Stimulated activated CD4-positive, alpha-beta T cell treated with anti-CD3 and anti-CD28 coated beads, TNF-alpha, amount 100 ng/mL, for 24 hours (primary cell): ENCODE data around the gene JOSD2.
"Not testable (repeated sequence)": the region's sequence is repeated elsewhere in the genome, so short reads cannot be mapped to it uniquely, and the experiment has no call there.

Experiments
- DNase-seq, 3 experiments: peaks; one replicate each; pipeline ENCODE4 v3.0.0-alpha.2; 2020; ENCODE audit warnings: low read depth in 3 of 3

Gene JOSD2

GRCh38 chr19:50547385-50548190 lies 36.6 kb upstream of the JOSD2 start:
- DNase-seq = no peak

- DNase-seq = no peak
These were observed 35.7 kb upstream of the JOSD2 start for GRCh38 chr19:50546527-50547221.

DNA sequence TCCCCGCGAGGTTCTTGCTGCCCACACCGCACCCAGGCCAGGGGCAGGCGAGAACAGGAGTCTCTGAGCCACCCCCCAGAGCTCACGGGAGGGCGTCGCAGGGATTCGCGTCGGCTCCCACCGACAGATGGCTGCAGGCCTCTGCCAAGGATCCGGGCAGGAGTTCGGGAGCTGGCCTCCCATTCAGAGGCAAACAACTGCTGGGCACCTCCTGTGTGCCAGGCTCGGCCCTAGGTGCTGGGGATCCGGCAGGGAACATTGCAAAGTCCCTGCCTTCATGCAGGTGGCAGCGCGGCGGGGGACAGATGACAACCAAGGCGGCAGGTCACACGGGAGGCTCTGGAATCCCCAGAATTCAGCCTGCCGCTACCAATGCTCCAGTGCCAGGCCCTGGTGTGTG lies 32.0 kb upstream of the JOSD2 start:
- DNase-seq = no peak

DNA sequence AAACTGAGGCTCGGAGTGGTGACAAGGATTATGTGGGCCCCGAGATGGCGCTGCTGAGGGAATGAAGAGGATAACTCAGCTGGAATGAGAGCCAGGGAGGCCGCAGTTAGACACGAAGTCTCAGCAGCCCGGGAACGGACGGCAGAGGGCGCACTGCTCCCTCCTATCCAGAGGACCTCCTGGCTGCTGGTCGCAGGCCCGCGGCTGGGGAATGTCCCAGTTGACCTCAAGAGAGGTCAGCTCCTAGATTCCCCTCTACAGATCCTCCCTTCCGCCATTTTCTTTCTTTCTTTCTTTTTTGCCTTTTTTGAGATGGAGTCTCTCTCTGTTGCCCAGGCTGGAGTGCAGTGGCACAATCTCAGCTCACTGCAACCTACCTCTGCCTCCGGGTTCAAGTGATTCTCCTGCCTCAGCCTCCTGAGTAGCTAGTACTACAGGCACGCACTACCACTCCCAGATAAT lies 26.8 kb upstream of the JOSD2 start:
- peak; percentile 34 to 70 (median 40) for DNase-seq

GRCh38 chr19:50537306-50537685 lies 26.3 kb upstream of the JOSD2 start:
- DNase-seq = no peak

- no peak for DNase-seq
These were observed 25.8 kb upstream of the JOSD2 start for GRCh38 chr19:50536662-50537305.

GRCh38 chr19:50535672-50536187 lies 24.7 kb upstream of the JOSD2 start:
- DNase-seq = no peak

- DNase-seq = no peak
These were observed 23.5 kb upstream of the JOSD2 start for GRCh38 chr19:50534478-50534877.

DNA sequence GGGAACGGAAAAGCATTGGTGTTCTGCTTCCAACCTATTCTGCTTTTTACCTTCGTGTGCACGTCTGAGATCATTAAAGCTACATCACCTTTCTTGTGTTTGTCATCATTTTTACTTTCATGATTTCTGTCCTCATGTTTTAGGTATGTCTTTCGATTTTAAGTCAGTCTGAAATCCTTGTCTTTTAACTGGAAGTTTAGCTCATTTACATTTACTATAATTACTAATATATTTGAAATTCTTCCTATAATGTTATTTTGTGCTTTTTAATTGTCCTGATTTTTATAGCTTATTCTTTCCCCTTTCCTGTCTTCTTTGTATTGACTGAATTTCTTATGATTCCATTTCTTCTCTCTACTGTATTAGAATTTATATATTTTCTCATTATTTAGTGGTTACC lies 22.0 kb upstream of the JOSD2 start:
- no peak for DNase-seq

- no peak for DNase-seq
These were observed 20.2 kb upstream of the JOSD2 start for GRCh38 chr19:50531171-50531612.

DNA sequence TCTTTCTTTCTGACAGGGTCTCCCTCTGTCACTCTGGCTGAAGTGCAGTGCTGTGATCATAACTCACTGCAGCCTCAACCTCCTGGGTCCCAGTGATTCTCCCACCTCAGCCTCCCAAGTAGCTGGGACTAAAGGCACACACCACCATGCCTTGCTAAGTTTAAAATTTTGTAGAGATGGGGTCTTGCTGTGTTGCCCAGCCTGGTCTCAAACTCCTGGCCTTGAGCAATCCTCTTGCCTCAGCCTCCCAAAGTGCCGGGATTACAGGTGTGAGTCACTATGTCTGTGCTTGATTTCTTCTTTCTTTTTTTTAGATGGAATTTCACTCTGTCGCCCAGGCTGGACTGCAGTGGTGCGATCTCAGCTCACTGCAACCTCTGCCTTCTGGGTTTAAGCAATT lies 17.1 kb upstream of the JOSD2 start:
- DNase-seq = not testable (repeated sequence)

GRCh38 chr19:50522881-50523280 lies 11.9 kb upstream of the JOSD2 start:
- DNase-seq = no peak

DNA sequence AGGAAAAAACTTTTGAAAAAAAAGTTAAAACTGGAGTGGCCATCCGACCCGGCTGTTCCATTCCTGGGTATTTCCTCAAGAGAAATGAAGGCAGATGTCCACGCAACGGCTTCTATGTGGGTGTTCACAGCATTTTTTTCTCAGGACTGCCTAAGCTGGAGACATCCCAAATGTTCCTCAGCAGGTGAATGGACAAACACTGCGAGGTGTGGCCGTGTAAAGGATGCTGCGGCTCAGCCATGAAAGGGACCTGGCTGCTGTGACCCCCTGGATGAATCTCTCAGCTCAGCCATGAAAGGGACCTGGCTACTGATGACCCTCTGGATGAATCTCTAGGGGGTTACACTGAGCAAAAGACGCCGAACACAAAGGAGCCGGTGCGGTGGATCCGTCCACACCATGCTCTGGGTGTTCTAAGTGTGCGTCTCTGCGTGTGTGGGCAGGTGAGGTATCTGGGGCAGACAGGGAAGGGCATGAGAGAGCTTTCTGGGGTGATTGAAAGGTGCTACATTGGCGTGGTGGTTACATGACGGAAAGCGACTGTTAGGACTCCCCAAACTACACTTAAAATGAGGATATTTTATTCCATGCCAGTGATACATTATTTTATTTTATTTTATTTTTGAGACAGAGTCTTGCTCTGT lies 10.0 kb upstream of the JOSD2 start:
- DNase-seq = no peak

DNA sequence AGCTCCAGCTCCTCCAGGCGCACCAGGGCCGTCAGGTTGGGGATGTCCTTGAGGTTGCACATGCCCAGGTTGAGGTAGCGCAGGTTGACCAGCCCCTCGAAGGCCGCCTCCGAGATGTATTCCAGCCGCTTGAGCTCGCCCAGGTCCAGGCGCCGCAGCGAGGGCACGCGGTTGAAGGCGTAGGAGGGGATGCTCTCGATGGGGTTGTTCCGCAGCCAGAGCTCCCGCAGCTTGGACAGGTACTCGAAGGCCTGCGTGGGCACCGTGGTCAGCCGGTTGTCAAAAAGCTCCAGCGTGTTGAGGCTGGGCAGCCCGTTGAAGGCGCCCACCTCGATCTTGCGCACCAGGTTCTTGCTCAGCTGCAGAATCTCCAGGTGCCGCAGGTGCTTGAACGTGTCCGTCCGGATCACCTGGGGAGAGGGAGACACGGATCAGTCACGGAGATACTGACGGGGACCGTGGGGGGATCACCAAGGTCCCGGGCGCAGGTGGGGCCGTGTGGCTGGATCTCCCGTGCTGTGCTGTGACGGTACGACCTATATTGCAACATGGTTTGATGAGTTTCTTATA lies 8.1 kb upstream of the JOSD2 start:
- no peak for DNase-seq

GRCh38 chr19:50518091-50519005 lies 7.4 kb upstream of the JOSD2 start:
- DNase-seq = no peak

DNA sequence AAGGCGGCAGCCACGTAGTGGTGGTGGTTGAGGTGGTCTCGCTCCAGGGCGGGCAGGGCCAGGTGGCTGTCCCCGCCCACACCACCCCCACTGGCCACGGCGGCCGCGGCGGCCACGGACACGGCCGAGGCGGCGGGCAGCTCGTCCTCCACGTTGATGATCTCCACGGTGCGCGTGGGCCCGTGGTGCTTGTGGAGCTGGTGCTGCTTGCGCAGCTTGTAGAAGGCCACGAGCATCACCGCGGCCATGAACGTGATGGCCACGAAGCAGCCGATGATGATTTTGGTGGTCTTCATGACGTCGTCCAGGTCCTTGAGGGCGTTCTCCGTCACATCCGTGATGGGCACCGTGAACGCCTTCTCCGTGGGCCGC lies 6.7 kb upstream of the JOSD2 start:
- no peak for DNase-seq

- no peak for DNase-seq
These were observed 6.1 kb upstream of the JOSD2 start for GRCh38 chr19:50516964-50517703.

- no peak for DNase-seq
These were observed 5.5 kb upstream of the JOSD2 start for GRCh38 chr19:50516456-50516855.

DNA sequence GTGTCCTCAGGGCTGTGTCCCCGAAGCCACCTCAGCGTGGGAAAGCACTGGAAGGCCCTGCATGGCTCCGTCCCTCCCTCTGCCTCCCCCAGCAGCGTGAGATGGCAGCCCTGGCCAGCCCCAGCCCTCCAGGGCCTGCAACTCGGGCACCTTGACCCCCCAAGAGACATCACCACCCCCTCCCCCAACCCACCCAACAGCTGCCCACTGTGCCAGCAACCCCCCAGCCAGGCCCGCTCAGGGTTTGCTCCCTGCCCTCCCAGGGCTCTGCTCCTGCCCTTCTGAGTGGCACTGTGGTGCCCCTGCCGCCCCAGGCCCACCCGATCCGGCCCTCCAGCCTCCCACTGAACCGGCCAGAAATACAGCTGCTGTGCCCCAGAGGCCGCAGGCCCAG lies 4.2 kb upstream of the JOSD2 start:
- no peak for DNase-seq
